HCT116 (cell line): Measurements from ENCODE around the gene ZZZ3. TPM values are rescaled to one million over a fixed set of nuclear protein-coding genes. Genes with fewer than 3 reads are reported as not detected.

Source experiments
- ATAC-seq: fragments of 200-7000 bp; cut with Tn5 transposase; 2 replicates; pipeline ENCODE4 v1.9.1; 2020; ENCODE audit warnings: mild to moderate bottlenecking, moderate library complexity
- BruUV-seq: library from RNA; stranded (reverse); fragments of 400-500 nt; replicated peaks from 2 replicates; lab custom pipeline; 2021; lab: Mats Ljungman, UMichigan
- CTCF ChIA-PET: fragments of 300-600 bp; sonication (Branson Sonifier 250); formaldehyde crosslinking; loops from one replicate; lab custom pipeline; 2021; ENCODE audit warnings: antibody characterized with exemption; lab: Charles Lee
- POLR2A ChIA-PET: fragments of 300-600, 350-600 bp; sonication (Branson Sonifier 250); formaldehyde crosslinking; loops from one replicate; lab custom pipeline; 2021; ENCODE audit warnings: antibody characterized with exemption; lab: Charles Lee
- RAD21 ChIA-PET, 2 experiments: fragments of 300-600 bp; sonication (Branson Sonifier 250); formaldehyde crosslinking; loops; one replicate each; lab custom pipeline; 2023; ENCODE audit warnings: low total read pairs in 2 of 2; ENCODE audit not compliant: uncharacterized antibody in 2 of 2, unreplicated experiment in 2 of 2, low non-redundant PET in 1 of 2; lab: Charles Lee
- DNase-seq: peaks from one replicate; pipeline ENCODE4 v3.0.0-alpha.2; 2010; ENCODE audit warnings: low read depth, low spot score
- H2AFZ ChIP-seq: fragments of 200-600 bp; shearing (Covaris generic), sonication (generic); 2 replicates; pipeline ENCODE4 v1.6.1; 2017; ENCODE audit warnings: low read depth, mixed run types, mixed read lengths, antibody characterized with exemption, low read length; ENCODE audit not compliant: poor library complexity, severe bottlenecking
- H3K27ac ChIP-seq: 2 replicates; pipeline ENCODE4 v1.5.1; 2012; ENCODE audit warnings: low read depth, low read length
- H3K27me3 ChIP-seq: fragments of 200-600 bp; sonication (generic); 2 replicates; pipeline ENCODE4 v1.6.1; 2016; ENCODE audit warnings: mixed run types, low read length, mixed read lengths; ENCODE audit not compliant: insufficient read depth
- H3K36me3 ChIP-seq, 2 experiments: fragments of 200-500 bp in 1 of 2; fragments of 200-600 bp in 1 of 2; sonication (Bioruptor generic) in 1 of 2; sonication (generic) in 1 of 2; 2 replicates each; pipeline versions ENCODE4 v1.5.1 to v1.6.1; 2014 to 2016; ENCODE audit warnings: low read length in 2 of 2, inconsistent platforms in 1 of 2, mixed read lengths in 1 of 2, mixed run types in 1 of 2; ENCODE audit not compliant: insufficient read depth in 2 of 2, control insufficient read depth in 1 of 2
- H3K4me1 ChIP-seq, 2 experiments: fragments of 200-600 bp in 1 of 2; sonication (generic) in 1 of 2; 2 replicates each; pipeline versions ENCODE4 v1.5.1 to v1.6.1; 2012 to 2017; ENCODE audit warnings: low read length in 2 of 2, inconsistent platforms in 1 of 2, mild to moderate bottlenecking in 1 of 2, mixed read lengths in 1 of 2, mixed run types in 1 of 2, moderate library complexity in 1 of 2; ENCODE audit not compliant: insufficient read depth in 2 of 2, control insufficient read depth in 1 of 2
- H3K4me2 ChIP-seq: fragments of 200-600 bp; sonication (generic); 2 replicates; pipeline ENCODE4 v1.6.1; 2017; ENCODE audit warnings: mixed run types, low read length, mixed read lengths
- H3K4me3 ChIP-seq, 2 experiments: fragments of 200-600 bp in 1 of 2; sonication (generic) in 1 of 2; replicated peaks in 1 of 2; 2 replicates each; pipeline ENCODE4 v1.5.1; 2011 to 2016; ENCODE audit warnings: low read length in 2 of 2, control low read depth in 1 of 2, low read depth in 1 of 2, mild to moderate bottlenecking in 1 of 2, mixed read lengths in 1 of 2, mixed run types in 1 of 2
- H3K79me2 ChIP-seq: fragments of 200-600 bp; sonication (generic); 2 replicates; pipeline ENCODE4 v1.6.1; 2017; ENCODE audit warnings: mild to moderate bottlenecking, mixed run types, low read length, moderate library complexity, mixed read lengths; ENCODE audit not compliant: insufficient read depth
- H3K9ac ChIP-seq: fragments of 200-600 bp; sonication (generic); 2 replicates; pipeline ENCODE4 v1.6.1; 2016; ENCODE audit warnings: low read length, mixed read lengths
- H3K9me2 ChIP-seq: fragments of 200-600 bp; sonication (generic), shearing (Covaris generic); 2 replicates; pipeline ENCODE4 v1.6.1; 2017; ENCODE audit warnings: mixed run types, mild to moderate bottlenecking, moderate library complexity; ENCODE audit not compliant: insufficient read depth
- H3K9me3 ChIP-seq, 2 experiments: fragments of 200-500 bp in 1 of 2; fragments of 200-600 bp in 1 of 2; sonication (Bioruptor generic) in 1 of 2; sonication (generic) in 1 of 2; 2 replicates each; pipeline ENCODE4 v1.6.1; 2014 to 2017; ENCODE audit warnings: low read length in 2 of 2, mixed read lengths in 2 of 2, inconsistent platforms in 1 of 2, low read depth in 1 of 2, mild to moderate bottlenecking in 1 of 2, mixed run types in 1 of 2, moderate library complexity in 1 of 2; ENCODE audit not compliant: control insufficient read depth in 1 of 2, insufficient read depth in 1 of 2
- H4K20me1 ChIP-seq: fragments of 200-600 bp; sonication (generic), shearing (Covaris generic); 2 replicates; pipeline ENCODE4 v1.6.1; 2017; ENCODE audit warnings: mixed run types, mild to moderate bottlenecking, moderate library complexity; ENCODE audit not compliant: insufficient read depth
- CBX3 ChIP-seq: IDR thresholded peaks from 2 replicates; pipeline ENCODE4 v1.6.1; 2012; ENCODE audit warnings: low read depth
- EGR1 ChIP-seq: IDR thresholded peaks from 2 replicates; pipeline ENCODE4 v1.6.1; 2012; ENCODE audit warnings: low read depth
- ELF1 ChIP-seq: IDR thresholded peaks from 2 replicates; pipeline ENCODE4 v1.6.1; 2012; ENCODE audit warnings: low read depth, borderline replicate concordance
- EZH2 ChIP-seq: fragments of 200-600 bp; sonication (generic); IDR thresholded peaks from 2 replicates; pipeline ENCODE4 v1.6.1; 2017; ENCODE audit warnings: antibody characterized with exemption, mixed run types
- POLR2AphosphoS5 ChIP-seq: IDR thresholded peaks from 2 replicates; pipeline ENCODE4 v1.6.1; 2011; ENCODE audit warnings: mild to moderate bottlenecking, low read depth, low read length, moderate library complexity
- SRF ChIP-seq: IDR thresholded peaks from 2 replicates; pipeline ENCODE4 v1.6.1; 2012; ENCODE audit warnings: low read depth
- ZNF274 ChIP-seq: fragments of 200-500 bp; sonication (Bioruptor generic); IDR thresholded peaks from 2 replicates; pipeline ENCODE4 v1.6.1; 2014; ENCODE audit warnings: mild to moderate bottlenecking, low read depth, low read length, inconsistent platforms
- intact Hi-C: fragments of 100-400 bp; cut with micrococcal nuclease; formaldehyde crosslinking; loops from 2 replicates; pipeline ENCODE4 v1.10.0; 2022
- total RNA-seq: library from RNA; stranded (reverse); gene quantifications from one replicate; pipeline ENCODE4 v1.2.1, GENCODE V29; 2021; ENCODE audit not compliant: unreplicated experiment
- TF ChIP-seq, protein P1 (sequence below): IDR thresholded peaks from 2 replicates; pipeline ENCODE4 v1.6.1; 2012; ENCODE audit warnings: low read depth
- TF ChIP-seq, protein P2 (sequence below), 3 experiments: fragments of 200-600 bp in 1 of 3; sonication (generic) in 1 of 3; IDR thresholded peaks in 2 of 3; conservative IDR thresholded peaks in 1 of 3; 2 replicates each; pipeline ENCODE4 v1.5.1; 2012 to 2017; ENCODE audit warnings: low read depth in 2 of 3, low read length in 2 of 3, antibody characterized with exemption in 1 of 3, borderline replicate concordance in 1 of 3, control low read depth in 1 of 3, mild to moderate bottlenecking in 1 of 3, mixed read lengths in 1 of 3, mixed run types in 1 of 3, moderate library complexity in 1 of 3; ENCODE audit not compliant: insufficient read depth in 1 of 3
- TF ChIP-seq, protein P3 (sequence below): IDR thresholded peaks from 2 replicates; pipeline ENCODE4 v1.6.1; 2012
- TF ChIP-seq, protein P4 (sequence below): IDR thresholded peaks from 2 replicates; pipeline ENCODE4 v1.6.1; 2011; ENCODE audit warnings: mild to moderate bottlenecking, low read length, moderate library complexity; ENCODE audit not compliant: insufficient replicate concordance; ENCODE audit errors: extremely low read depth
- TF ChIP-seq, protein P5 (sequence below): IDR thresholded peaks from 2 replicates; pipeline ENCODE4 v1.6.1; 2012

Gene ZZZ3
- total RNA-seq, 1 experiment from 2014 or later = 48.9 TPM

DNA sequence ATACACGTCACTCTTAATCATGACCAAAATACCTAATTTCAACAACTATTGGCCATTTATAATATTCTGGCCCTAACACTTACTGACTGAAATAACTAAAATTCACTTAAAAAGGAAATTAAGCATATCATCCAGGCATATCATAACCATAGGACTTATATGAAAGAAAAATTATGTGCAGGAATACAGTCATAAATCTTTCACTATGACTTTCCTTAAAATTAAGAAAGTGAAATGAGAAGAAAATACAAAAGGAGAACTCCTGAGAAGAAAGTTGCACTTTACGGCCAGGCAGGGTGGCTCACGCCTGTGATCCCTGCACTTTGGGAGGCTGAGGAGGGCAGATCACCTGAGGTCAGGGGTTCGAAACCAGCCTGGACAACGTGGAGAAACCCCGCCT is 9.4 kb downstream of the ZZZ3 start:
- ChIA-PET CTCF (no interaction called here), RAD21 (no interaction called here), POLR2A (interaction anchor here (0.9 kb wide), 1 partner anchor 10 kb away, joined by 3 read pairs; no protein-coding TSS in a partner anchor)
- ATAC-seq (no peak), DNase-seq (no peak)
- no peak overlapping the region for H2AFZ ChIP-seq
- intact Hi-C loops = no loop called here
- H3K27me3 ChIP-seq = no peaks in the 10 kb centered on the region
- TF ChIP-seq POLR2AphosphoS5 = no peak
- H3K36me3 ChIP-seq = no peaks in the 10 kb centered on the region; a peak in 1 of 4 replicates
- no peak overlapping the region for H3K4me2 ChIP-seq
- H4K20me1 ChIP-seq = peaks cover 38% of the 10 kb centered on the region; the same call in 1 of the 2 replicates
- H3K9me2 ChIP-seq = no peaks in the 10 kb centered on the region
- H3K9me3 ChIP-seq = no peaks in the 10 kb centered on the region
- no peaks in the 10 kb centered on the region for H3K4me1 ChIP-seq
- H3K4me3 ChIP-seq = no peak overlapping the region
- BruUV-seq = no TSS peak
- H3K79me2 ChIP-seq = peaks cover 100% of the 10 kb centered on the region
- no peak overlapping the region for H3K27ac ChIP-seq
- no peak overlapping the region for H3K9ac ChIP-seq

DNA sequence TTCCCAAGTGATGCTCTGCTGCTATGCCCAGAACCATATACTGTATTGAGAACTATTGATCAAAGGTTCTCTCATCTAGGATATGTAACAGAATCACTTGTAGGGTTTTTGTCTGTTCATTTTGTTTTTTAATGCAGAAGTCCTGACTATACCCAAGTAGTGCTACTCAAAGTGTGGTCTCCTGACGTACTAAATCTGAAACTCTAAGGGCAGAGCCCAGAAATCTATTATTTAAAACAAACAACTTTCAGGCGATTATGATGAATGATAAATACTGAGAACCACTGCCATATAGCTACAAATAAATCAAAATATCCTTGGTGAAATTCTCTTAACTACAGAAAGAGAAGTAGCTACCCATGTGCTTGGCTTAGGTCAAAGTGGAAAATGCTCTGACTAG is 10.1 kb downstream of the ZZZ3 start:
- H3K4me1 ChIP-seq = no peaks in the 10 kb centered on the region
- H3K4me3 ChIP-seq = no peak overlapping the region
- ChIA-PET RAD21 (no interaction called here), POLR2A (interaction anchor here (0.9 kb wide), 1 partner anchor 11 kb away, joined by 3 read pairs; no protein-coding TSS in a partner anchor), CTCF (no interaction called here)
- no peaks in the 10 kb centered on the region; a peak in 1 of 4 replicates for H3K36me3 ChIP-seq
- H3K9me3 ChIP-seq = no peaks in the 10 kb centered on the region
- no TSS peak for BruUV-seq
- ATAC-seq (no peak), DNase-seq (no peak)
- no peak overlapping the region for H3K9ac ChIP-seq
- no peak overlapping the region for H3K4me2 ChIP-seq
- H3K9me2 ChIP-seq = no peaks in the 10 kb centered on the region
- H3K79me2 ChIP-seq = peaks cover 100% of the 10 kb centered on the region
- H3K27ac ChIP-seq = no peak overlapping the region
- no peak overlapping the region for H2AFZ ChIP-seq
- peaks cover 37% of the 10 kb centered on the region; the same call in 1 of the 2 replicates for H4K20me1 ChIP-seq
- intact Hi-C loops = no loop called here
- H3K27me3 ChIP-seq = no peaks in the 10 kb centered on the region
- TF ChIP-seq CBX3 (no peak), SRF (no peak), EZH2 (no peak), ZNF274 (no peak), ELF1 (no peak), EGR1 (no peak)
- TF ChIP-seq, protein P1, sequence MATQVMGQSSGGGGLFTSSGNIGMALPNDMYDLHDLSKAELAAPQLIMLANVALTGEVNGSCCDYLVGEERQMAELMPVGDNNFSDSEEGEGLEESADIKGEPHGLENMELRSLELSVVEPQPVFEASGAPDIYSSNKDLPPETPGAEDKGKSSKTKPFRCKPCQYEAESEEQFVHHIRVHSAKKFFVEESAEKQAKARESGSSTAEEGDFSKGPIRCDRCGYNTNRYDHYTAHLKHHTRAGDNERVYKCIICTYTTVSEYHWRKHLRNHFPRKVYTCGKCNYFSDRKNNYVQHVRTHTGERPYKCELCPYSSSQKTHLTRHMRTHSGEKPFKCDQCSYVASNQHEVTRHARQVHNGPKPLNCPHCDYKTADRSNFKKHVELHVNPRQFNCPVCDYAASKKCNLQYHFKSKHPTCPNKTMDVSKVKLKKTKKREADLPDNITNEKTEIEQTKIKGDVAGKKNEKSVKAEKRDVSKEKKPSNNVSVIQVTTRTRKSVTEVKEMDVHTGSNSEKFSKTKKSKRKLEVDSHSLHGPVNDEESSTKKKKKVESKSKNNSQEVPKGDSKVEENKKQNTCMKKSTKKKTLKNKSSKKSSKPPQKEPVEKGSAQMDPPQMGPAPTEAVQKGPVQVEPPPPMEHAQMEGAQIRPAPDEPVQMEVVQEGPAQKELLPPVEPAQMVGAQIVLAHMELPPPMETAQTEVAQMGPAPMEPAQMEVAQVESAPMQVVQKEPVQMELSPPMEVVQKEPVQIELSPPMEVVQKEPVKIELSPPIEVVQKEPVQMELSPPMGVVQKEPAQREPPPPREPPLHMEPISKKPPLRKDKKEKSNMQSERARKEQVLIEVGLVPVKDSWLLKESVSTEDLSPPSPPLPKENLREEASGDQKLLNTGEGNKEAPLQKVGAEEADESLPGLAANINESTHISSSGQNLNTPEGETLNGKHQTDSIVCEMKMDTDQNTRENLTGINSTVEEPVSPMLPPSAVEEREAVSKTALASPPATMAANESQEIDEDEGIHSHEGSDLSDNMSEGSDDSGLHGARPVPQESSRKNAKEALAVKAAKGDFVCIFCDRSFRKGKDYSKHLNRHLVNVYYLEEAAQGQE = no peak
- TF ChIP-seq, protein P2, sequence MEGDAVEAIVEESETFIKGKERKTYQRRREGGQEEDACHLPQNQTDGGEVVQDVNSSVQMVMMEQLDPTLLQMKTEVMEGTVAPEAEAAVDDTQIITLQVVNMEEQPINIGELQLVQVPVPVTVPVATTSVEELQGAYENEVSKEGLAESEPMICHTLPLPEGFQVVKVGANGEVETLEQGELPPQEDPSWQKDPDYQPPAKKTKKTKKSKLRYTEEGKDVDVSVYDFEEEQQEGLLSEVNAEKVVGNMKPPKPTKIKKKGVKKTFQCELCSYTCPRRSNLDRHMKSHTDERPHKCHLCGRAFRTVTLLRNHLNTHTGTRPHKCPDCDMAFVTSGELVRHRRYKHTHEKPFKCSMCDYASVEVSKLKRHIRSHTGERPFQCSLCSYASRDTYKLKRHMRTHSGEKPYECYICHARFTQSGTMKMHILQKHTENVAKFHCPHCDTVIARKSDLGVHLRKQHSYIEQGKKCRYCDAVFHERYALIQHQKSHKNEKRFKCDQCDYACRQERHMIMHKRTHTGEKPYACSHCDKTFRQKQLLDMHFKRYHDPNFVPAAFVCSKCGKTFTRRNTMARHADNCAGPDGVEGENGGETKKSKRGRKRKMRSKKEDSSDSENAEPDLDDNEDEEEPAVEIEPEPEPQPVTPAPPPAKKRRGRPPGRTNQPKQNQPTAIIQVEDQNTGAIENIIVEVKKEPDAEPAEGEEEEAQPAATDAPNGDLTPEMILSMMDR (IDR thresholded peaks at IDR 0.05 in 2 of 3, conservative IDR thresholded peaks at IDR 0.05 in 1 of 3; ENCODE audit: borderline replicate concordance in 1 of 3, insufficient read depth in 1 of 3, low read depth in 2 of 3, low read length in 2 of 3) = no peak
- TF ChIP-seq, protein P3, sequence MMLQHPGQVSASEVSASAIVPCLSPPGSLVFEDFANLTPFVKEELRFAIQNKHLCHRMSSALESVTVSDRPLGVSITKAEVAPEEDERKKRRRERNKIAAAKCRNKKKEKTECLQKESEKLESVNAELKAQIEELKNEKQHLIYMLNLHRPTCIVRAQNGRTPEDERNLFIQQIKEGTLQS = no peak
- TF ChIP-seq, protein P4, sequence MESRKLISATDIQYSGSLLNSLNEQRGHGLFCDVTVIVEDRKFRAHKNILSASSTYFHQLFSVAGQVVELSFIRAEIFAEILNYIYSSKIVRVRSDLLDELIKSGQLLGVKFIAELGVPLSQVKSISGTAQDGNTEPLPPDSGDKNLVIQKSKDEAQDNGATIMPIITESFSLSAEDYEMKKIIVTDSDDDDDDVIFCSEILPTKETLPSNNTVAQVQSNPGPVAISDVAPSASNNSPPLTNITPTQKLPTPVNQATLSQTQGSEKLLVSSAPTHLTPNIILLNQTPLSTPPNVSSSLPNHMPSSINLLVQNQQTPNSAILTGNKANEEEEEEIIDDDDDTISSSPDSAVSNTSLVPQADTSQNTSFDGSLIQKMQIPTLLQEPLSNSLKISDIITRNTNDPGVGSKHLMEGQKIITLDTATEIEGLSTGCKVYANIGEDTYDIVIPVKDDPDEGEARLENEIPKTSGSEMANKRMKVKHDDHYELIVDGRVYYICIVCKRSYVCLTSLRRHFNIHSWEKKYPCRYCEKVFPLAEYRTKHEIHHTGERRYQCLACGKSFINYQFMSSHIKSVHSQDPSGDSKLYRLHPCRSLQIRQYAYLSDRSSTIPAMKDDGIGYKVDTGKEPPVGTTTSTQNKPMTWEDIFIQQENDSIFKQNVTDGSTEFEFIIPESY = no peak
- TF ChIP-seq, protein P5, sequence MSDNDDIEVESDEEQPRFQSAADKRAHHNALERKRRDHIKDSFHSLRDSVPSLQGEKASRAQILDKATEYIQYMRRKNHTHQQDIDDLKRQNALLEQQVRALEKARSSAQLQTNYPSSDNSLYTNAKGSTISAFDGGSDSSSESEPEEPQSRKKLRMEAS = no peak
